SK-N-SH (cell line): ENCODE measurements around the gene NUP54. TPM values are rescaled to one million over a fixed set of nuclear protein-coding genes. Genes with fewer than 3 reads are reported as not detected.

Experiments
- CTCF ChIA-PET: fragments of 300-600, 350-600 bp; formaldehyde crosslinking; extraction: SDS; loops from one replicate; lab custom pipeline; 2021; lab: Yijun Ruan, JAX
- POLR2A ChIA-PET: fragments of 350-600 bp; sonication (Branson Sonifier 250); formaldehyde crosslinking; extraction: SDS; loops from one replicate; lab custom pipeline; 2020; ENCODE audit warnings: antibody characterized with exemption, inconsistent platforms; lab: Yijun Ruan, JAX
- DNase-seq: peaks from one replicate; pipeline ENCODE4 v3.0.0; 2012
- H2AFZ ChIP-seq: fragments of 200-600 bp; sonication (generic); 2 replicates; pipeline ENCODE4 v1.8.1; 2016; ENCODE audit warnings: antibody characterized with exemption, mild to moderate bottlenecking, low read depth
- H3F3A ChIP-seq: fragments of 200-600 bp; sonication (generic); replicated peaks from 2 replicates; pipeline ENCODE3; 2016; ENCODE audit warnings: antibody characterized with exemption, mild to moderate bottlenecking; ENCODE audit not compliant: insufficient read depth
- H3K27ac ChIP-seq, 2 experiments: fragments of 200-500 bp in 1 of 2; fragments of 200-600 bp in 1 of 2; sonication (Bioruptor generic) in 1 of 2; sonication (generic), shearing (Covaris generic) in 1 of 2; 2 replicates each; pipeline versions ENCODE4 v1.5.1 to v1.6.1; 2014 to 2016; ENCODE audit warnings: low read depth in 2 of 2, inconsistent platforms in 1 of 2, low read length in 1 of 2, mild to moderate bottlenecking in 1 of 2, mixed read lengths in 1 of 2
- H3K27me3 ChIP-seq: fragments of 200-600 bp; sonication (generic), shearing (Covaris generic); 2 replicates; pipeline ENCODE4 v1.6.1; 2016; ENCODE audit warnings: mixed run types; ENCODE audit not compliant: insufficient read depth
- H3K36me3 ChIP-seq, 2 experiments: fragments of 200-500 bp in 1 of 2; fragments of 200-600 bp in 1 of 2; sonication (Bioruptor generic) in 1 of 2; sonication (generic) in 1 of 2; replicated peaks in 1 of 2; 2 replicates each; pipeline versions ENCODE3 to v1.5.1; 2014 to 2016; ENCODE audit warnings: low read length in 1 of 2, mild to moderate bottlenecking in 1 of 2; ENCODE audit not compliant: insufficient read depth in 2 of 2, control insufficient read depth in 1 of 2
- H3K4me1 ChIP-seq, 2 experiments: fragments of 200-500 bp in 1 of 2; fragments of 200-600 bp in 1 of 2; sonication (Bioruptor generic) in 1 of 2; sonication (generic), shearing (Covaris generic) in 1 of 2; 2 replicates each; pipeline versions ENCODE4 v1.5.1 to v1.6.1; 2014 to 2016; ENCODE audit warnings: low read depth in 1 of 2, low read length in 1 of 2, mixed run types in 1 of 2; ENCODE audit not compliant: insufficient read depth in 2 of 2, control insufficient read depth in 1 of 2
- H3K4me2 ChIP-seq: fragments of 200-600 bp; sonication (generic), shearing (Covaris generic); 2 replicates; pipeline ENCODE4 v1.6.1; 2017; ENCODE audit warnings: mixed run types
- H3K4me3 ChIP-seq, 2 experiments: fragments of 200-500 bp in 1 of 2; fragments of 200-600 bp in 1 of 2; sonication (Bioruptor generic) in 1 of 2; sonication (generic), shearing (Covaris generic) in 1 of 2; 2 replicates each; pipeline versions ENCODE4 v1.5.1 to v1.8.1; 2014 to 2016; ENCODE audit warnings: low read depth in 2 of 2, inconsistent platforms in 1 of 2, low read length in 1 of 2, mild to moderate bottlenecking in 1 of 2, mixed read lengths in 1 of 2, moderate library complexity in 1 of 2
- H3K79me2 ChIP-seq: fragments of 200-600 bp; sonication (generic); 2 replicates; pipeline ENCODE4 v1.8.1; 2017; ENCODE audit warnings: mild to moderate bottlenecking; ENCODE audit not compliant: insufficient read depth
- H3K9ac ChIP-seq: fragments of 200-600 bp; sonication (generic); 2 replicates; pipeline ENCODE4 v1.6.1; 2017; ENCODE audit warnings: mixed run types
- H3K9me2 ChIP-seq: fragments of 200-600 bp; sonication (generic); 2 replicates; pipeline ENCODE4 v1.6.1; 2017; ENCODE audit warnings: mixed run types
- H3K9me3 ChIP-seq: fragments of 200-600 bp; sonication (generic); 2 replicates; pipeline ENCODE4 v1.6.1; 2017; ENCODE audit warnings: mixed run types, mild to moderate bottlenecking, moderate library complexity
- H4K20me1 ChIP-seq: fragments of 200-600 bp; sonication (generic); 2 replicates; pipeline ENCODE4 v1.6.1; 2017; ENCODE audit warnings: mild to moderate bottlenecking, mixed run types; ENCODE audit not compliant: insufficient read depth
- CTCF ChIP-seq: fragments of 200-600 bp; sonication (generic); IDR thresholded peaks from 2 replicates; pipeline ENCODE4 v1.6.1; 2017; ENCODE audit warnings: antibody characterized with exemption, mild to moderate bottlenecking, moderate library complexity
- ELF1 ChIP-seq: IDR thresholded peaks from 2 replicates; pipeline ENCODE4 v1.4.0; 2012
- EP300 ChIP-seq, 2 experiments: IDR thresholded peaks; 2 replicates each; pipeline versions ENCODE4 v1.4.0 to v1.6.1; 2012; ENCODE audit warnings: borderline replicate concordance in 1 of 2, low read depth in 1 of 2, low read length in 1 of 2
- EZH2phosphoT487 ChIP-seq: fragments of 200-600 bp; sonication (generic); IDR thresholded peaks from 2 replicates; pipeline ENCODE4 v1.6.1; 2017; ENCODE audit warnings: low read depth, mixed run types, mild to moderate bottlenecking, antibody characterized with exemption, moderate library complexity, borderline replicate concordance
- FOXJ3 ChIP-seq: sonication (generic); formaldehyde crosslinking; IDR thresholded peaks from 2 replicates; pipeline ENCODE4 v1.5.1; 2020; ENCODE audit warnings: mild to moderate bottlenecking, missing genetic modification reagents
- FOXM1 ChIP-seq: IDR thresholded peaks from 2 replicates; pipeline ENCODE4 v1.4.0; 2012; ENCODE audit warnings: low read depth, mild to moderate bottlenecking
- IRF3 ChIP-seq: fragments of 150-350 bp; IDR thresholded peaks from 2 replicates; pipeline ENCODE4 v1.6.1; 2016; ENCODE audit warnings: mild to moderate bottlenecking, low read depth, low read length
- JUND ChIP-seq: IDR thresholded peaks from 2 replicates; pipeline ENCODE4 v1.4.0; 2012
- MAX ChIP-seq: IDR thresholded peaks from 2 replicates; pipeline ENCODE4 v1.4.0; 2012; ENCODE audit warnings: low read depth
- MEF2A ChIP-seq: IDR thresholded peaks from 2 replicates; pipeline ENCODE4 v1.4.0; 2012; ENCODE audit warnings: low read depth, borderline replicate concordance
- MXI1 ChIP-seq: IDR thresholded peaks from 2 replicates; pipeline ENCODE4 v1.6.1; 2012; ENCODE audit warnings: mild to moderate bottlenecking, low read depth, low read length, improper control_type of control experiment
- NRF1 ChIP-seq: IDR thresholded peaks from 2 replicates; pipeline ENCODE4 v1.6.1; 2012; ENCODE audit warnings: low read depth, mild to moderate bottlenecking, low read length
- POLR2AphosphoS5 ChIP-seq: IDR thresholded peaks from 2 replicates; pipeline ENCODE4 v1.6.1; 2012; ENCODE audit warnings: low read depth, low read length
- RFX5 ChIP-seq: IDR thresholded peaks from 2 replicates; pipeline ENCODE4 v1.6.1; 2012; ENCODE audit warnings: mild to moderate bottlenecking, improper control_type of control experiment, low read length
- RXRA ChIP-seq: IDR thresholded peaks from 2 replicates; pipeline ENCODE4 v1.4.0; 2012; ENCODE audit warnings: low read depth, mild to moderate bottlenecking, borderline replicate concordance
- SIN3A ChIP-seq: IDR thresholded peaks from 2 replicates; pipeline ENCODE4 v1.6.1; 2012; ENCODE audit warnings: low read depth, mild to moderate bottlenecking, low read length, moderate library complexity, borderline replicate concordance
- TAF1 ChIP-seq: IDR thresholded peaks from 2 replicates; pipeline ENCODE4 v1.6.1; 2012; ENCODE audit warnings: low read depth, mild to moderate bottlenecking, low read length, moderate library complexity, borderline replicate concordance
- TCF12 ChIP-seq: IDR thresholded peaks from 2 replicates; pipeline ENCODE4 v1.4.0; 2012
- USF1 ChIP-seq: IDR thresholded peaks from 2 replicates; pipeline ENCODE4 v1.4.0; 2012; ENCODE audit warnings: low read depth, borderline replicate concordance
- ZBTB33 ChIP-seq: IDR thresholded peaks from 2 replicates; pipeline ENCODE4 v1.4.0; 2012; ENCODE audit warnings: low read depth, borderline replicate concordance
- WGBS: methylation state at CpG from one replicate; pipeline ENCODE4 v1.1.6; 2017; ENCODE audit warnings: low lambda C conversion rate; 5-methylcytosine and 5-hydroxymethylcytosine counted together
- polyA plus RNA-seq, 3 experiments: library from polyadenylated mRNA; depleted of rRNA; stranded (reverse); fragments of >200 nt; gene quantifications; 2 replicates each; pipeline ENCODE4 v1.2.3, GENCODE V29; 2012

NUP54 gene
- polyA plus RNA-seq, 1 of the 3 experiments (the other 2 are of a cell fraction), result 19.4 TPM

- CTCF ChIA-PET, result interaction anchor here (1.1 to 1.3 kb wide), 2 partner anchors 13 to 171 kb away, joined by 4 to 5 read pairs; no protein-coding TSS in a partner anchor
- Histone ChIP-seq H3K27ac (no peak overlapping the region), H3K9ac (no peak overlapping the region), H3K4me3 (no peak overlapping the region), H3K27me3 (no peaks in the 10 kb centered on the region), H3K4me2 (no peak overlapping the region), H3K9me2 (no peaks in the 10 kb centered on the region), H3K4me1 (no peaks in the 10 kb centered on the region), H2AFZ (no peak overlapping the region), H3K79me2 (no peaks in the 10 kb centered on the region), H4K20me1 (no peaks in the 10 kb centered on the region), H3K9me3 (no peaks in the 10 kb centered on the region), H3F3A (no peaks in the 10 kb centered on the region), H3K36me3 (peaks cover 80% of the 10 kb centered on the region in 2 experiments)
- WGBS, result 94% methylated on average over 3 of the region's 3 CpGs
- POLR2A ChIA-PET, result no interaction called here
- no peak for DNase-seq
- TF ChIP-seq USF1, result no peak
Observed at GRCh38 chr4:76166480-76166879, 18.3 kb upstream of the NUP54 start.

GRCh38 chr4:76160355-76160754 is 12.2 kb upstream of the NUP54 start:
- no peaks in the 10 kb centered on the region for H3K9me2 ChIP-seq
- H2AFZ ChIP-seq, result no peak overlapping the region
- peaks cover 54 to 56% of the 10 kb centered on the region in 2 experiments for H3K36me3 ChIP-seq
- no peaks in the 10 kb centered on the region for H4K20me1 ChIP-seq
- H3K79me2 ChIP-seq, result no peaks in the 10 kb centered on the region
- no peak overlapping the region for H3K27ac ChIP-seq
- H3K4me1 ChIP-seq, result no peaks in the 10 kb centered on the region
- H3F3A ChIP-seq, result no peaks in the 10 kb centered on the region
- TF ChIP-seq RFX5 (no peak), SIN3A (no peak), MAX (no peak), CTCF (no peak), ELF1 (no peak), POLR2AphosphoS5 (no peak), MXI1 (no peak), FOXM1 (no peak), IRF3 (no peak), EZH2phosphoT487 (no peak), JUND (no peak), RXRA (no peak), FOXJ3 (CRISPR knock-in tag) (no peak), ZBTB33 (no peak), EP300 (IDR thresholded peaks at IDR 0.05; ENCODE audit: borderline replicate concordance in 1 of 2, low read depth in 1 of 2, low read length in 1 of 2) (no peak), TCF12 (no peak), MEF2A (no peak), NRF1 (no peak), TAF1 (no peak)
- 88% methylated on average over 2 of the region's 2 CpGs for WGBS
- no peak overlapping the region for H3K4me2 ChIP-seq
- no peak for DNase-seq
- no peak overlapping the region for H3K4me3 ChIP-seq
- H3K9ac ChIP-seq, result no peak overlapping the region
- ChIA-PET CTCF (interaction anchor here (1.8 kb wide), 1 partner anchor 19 kb away, joined by 7 read pairs; no protein-coding TSS in a partner anchor), POLR2A (no interaction called here)
- no peaks in the 10 kb centered on the region for H3K27me3 ChIP-seq
- H3K9me3 ChIP-seq, result no peaks in the 10 kb centered on the region
